Activated T-helper 9 cell treated with anti-CD3 and anti-CD28 coated beads, Interleukin-2, amount 50 U/mL, for 16 hours (primary cell): ENCODE measurements around the gene INPP5K.
"Not testable (repeated sequence)": the region's sequence is repeated elsewhere in the genome, so short reads cannot be mapped to it uniquely, and the experiment has no call there.

Experiments
- DNase-seq: peaks from one replicate; pipeline ENCODE4 v3.0.0-alpha.2; 2020; ENCODE audit warnings: low read depth

The INPP5K gene

GRCh38 chr17:1464186-1464585, 52.2 kb downstream of the INPP5K start:
- DNase-seq, result no peak

- DNase-seq, result no peak
Observed at GRCh38 chr17:1462164-1463112, 54.0 kb downstream of the INPP5K start.

- DNase-seq, result no peak
Observed at GRCh38 chr17:1461198-1461944, 55.0 kb downstream of the INPP5K start.

- DNase-seq, result no peak
Observed at GRCh38 chr17:1460233-1460632, 56.2 kb downstream of the INPP5K start.

- peak; percentile 99 for DNase-seq
Observed at GRCh38 chr17:1455797-1456599, 60.4 kb downstream of the INPP5K start, which contains the start of gene CRK. Gene CRK (minus strand): TSS chr17:1456232. CDS start chr17:1456117, 115 bp downstream.

GRCh38 chr17:1455291-1455796, 61.1 kb downstream of the INPP5K start:
- peak; percentile 19 for DNase-seq

GRCh38 chr17:1454541-1454940, 61.9 kb downstream of the INPP5K start:
- no peak for DNase-seq

GRCh38 chr17:1453694-1454093, 62.7 kb downstream of the INPP5K start:
- not testable (repeated sequence) for DNase-seq

GRCh38 chr17:1452836-1453235, 63.6 kb downstream of the INPP5K start:
- no peak for DNase-seq

- not testable (repeated sequence) for DNase-seq
Observed at GRCh38 chr17:1450261-1450660, 66.2 kb downstream of the INPP5K start.

- no peak for DNase-seq
Observed at GRCh38 chr17:1449412-1449967, 66.9 kb downstream of the INPP5K start.

GRCh38 chr17:1447052-1447451, 69.4 kb downstream of the INPP5K start:
- no peak for DNase-seq

- no peak for DNase-seq
Observed at GRCh38 chr17:1446201-1446600, 70.2 kb downstream of the INPP5K start.

- not testable (repeated sequence) for DNase-seq
Observed at GRCh38 chr17:1445695-1446094, 70.7 kb downstream of the INPP5K start.
